HG03103 (cell line): ENCODE measurements around the gene PUS3.
"Not testable (repeated sequence)": the region's sequence is repeated elsewhere in the genome, so short reads cannot be mapped to it uniquely, and the experiment has no call there.

Experiments
- ATAC-seq: cut with Tn5 transposase; IDR thresholded peaks from one replicate; pipeline ENCODE4 v1.9.1; 2021; ENCODE audit warnings: low read depth; ENCODE audit not compliant: unreplicated experiment

Gene PUS3

DNA sequence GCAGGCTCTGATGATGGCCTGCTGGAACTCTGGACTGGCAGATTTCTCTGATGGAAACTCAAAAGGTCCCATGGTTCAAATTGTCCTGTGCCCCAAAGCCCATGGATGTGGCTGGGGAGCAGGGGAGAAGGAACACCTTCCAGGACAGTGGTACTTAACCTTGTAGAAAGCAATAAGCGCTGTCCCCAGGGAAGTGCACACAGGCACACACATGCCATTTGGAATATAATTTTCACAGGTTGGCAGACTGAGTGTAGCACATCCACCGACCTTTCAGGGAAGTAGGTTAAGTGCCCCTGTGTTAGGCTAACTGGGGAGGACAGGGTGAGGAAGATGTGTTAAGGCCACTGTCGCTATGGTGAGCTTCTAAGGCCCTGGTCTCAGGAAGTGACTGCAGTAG is 19.1 kb upstream of the PUS3 start:
- ATAC-seq = no peak

DNA sequence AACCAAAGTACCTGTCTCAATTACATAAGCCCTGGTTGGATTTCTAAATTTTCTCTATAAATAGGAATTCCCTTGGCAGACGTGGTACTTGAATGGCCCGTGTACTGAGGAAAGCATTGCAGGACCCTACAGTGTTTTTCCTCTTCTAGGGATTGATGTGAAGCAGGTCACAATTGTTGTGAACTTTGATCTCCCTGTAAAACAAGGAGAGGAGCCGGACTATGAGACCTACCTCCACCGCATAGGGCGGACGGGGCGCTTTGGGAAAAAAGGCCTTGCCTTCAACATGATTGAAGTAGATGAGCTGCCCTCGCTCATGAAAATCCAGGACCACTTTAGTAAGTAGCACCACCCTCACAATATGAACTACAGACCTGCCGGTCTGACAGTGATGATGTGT is 18.0 kb upstream of the PUS3 start:
- no peak for ATAC-seq

DNA sequence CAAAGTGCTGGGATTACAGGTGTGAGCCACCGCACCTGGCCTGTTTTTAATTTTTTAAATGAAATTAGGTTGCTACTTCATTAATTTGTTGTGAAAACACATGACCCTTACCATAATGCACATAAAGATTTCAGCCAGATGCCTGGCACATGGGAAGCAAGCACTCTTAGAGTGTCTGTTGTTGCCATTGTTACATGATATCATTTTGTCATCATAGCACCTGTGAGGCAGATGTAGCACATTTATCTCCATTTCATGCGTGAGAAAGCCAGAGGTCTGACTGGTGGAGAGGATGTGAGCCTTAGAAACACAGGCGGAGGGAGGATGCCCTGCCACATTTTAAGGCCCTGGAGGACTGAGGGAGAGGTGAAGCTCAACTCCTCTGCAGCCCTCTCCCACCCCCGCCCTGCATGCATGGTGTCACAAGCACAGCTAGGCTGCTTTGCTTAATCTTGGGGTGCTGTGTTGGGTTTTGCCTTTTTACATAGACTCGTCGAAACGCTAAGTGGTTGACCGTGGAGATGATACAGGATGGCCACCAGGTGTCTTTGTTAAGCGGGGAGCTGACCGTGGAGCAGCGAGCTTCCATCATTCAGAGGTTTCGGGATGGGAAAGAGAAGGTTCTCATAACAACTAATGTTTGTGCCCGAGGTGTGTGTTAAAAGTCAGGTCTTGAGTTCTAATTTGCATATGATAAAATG is 15.3 kb upstream of the PUS3 start:
- ATAC-seq = no peak

DNA sequence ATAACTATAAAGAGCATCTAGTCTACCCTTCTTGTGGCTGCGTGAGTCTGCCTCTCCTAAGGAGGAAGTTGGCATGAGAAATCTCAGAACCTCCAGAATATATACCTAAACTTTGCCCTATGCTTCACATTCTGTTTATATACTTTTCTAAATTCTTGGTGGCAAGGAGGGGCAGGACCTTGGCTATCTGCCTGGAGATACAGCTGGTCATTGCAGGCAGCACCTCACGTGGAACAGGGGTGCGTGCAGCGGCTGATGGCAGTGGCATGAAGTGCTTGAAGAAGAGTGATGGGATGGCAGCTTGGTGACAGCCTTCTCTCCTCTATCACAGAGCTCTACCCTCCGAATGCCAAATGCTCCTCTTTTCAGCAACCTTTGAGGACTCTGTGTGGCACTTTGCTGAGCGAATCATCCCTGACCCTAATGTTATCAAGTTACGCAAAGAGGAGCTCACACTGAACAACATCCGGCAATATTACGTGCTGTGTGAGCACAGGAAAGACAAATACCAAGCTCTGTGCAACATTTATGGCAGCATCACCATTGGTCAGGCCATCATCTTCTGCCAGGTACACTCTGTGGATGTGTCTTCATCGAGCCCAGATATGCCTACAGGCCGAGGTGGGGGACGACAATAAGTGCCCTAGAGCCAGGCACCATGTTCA is 13.8 kb upstream of the PUS3 start:
- ATAC-seq = no peak

DNA sequence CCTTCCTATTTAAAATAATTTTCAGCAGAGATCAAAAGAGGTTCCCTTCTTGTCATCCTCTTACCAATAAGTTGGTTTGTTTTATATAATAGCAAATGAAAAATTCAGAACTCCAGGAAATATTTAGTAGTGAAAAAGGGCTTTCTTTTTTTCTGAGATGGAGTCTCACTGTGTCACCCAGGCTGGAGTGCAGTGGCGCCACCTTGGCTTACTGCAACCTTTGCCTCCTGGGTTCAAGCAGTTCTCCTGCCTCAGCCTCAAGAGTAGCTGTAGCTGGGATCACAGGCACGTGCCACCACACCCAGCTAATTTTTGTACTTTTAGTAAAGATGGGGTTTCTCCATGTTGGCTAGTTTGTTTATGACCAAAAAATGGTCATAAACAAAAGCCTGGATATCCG is 11.6 kb upstream of the PUS3 start:
- ATAC-seq = not testable (repeated sequence)

DNA sequence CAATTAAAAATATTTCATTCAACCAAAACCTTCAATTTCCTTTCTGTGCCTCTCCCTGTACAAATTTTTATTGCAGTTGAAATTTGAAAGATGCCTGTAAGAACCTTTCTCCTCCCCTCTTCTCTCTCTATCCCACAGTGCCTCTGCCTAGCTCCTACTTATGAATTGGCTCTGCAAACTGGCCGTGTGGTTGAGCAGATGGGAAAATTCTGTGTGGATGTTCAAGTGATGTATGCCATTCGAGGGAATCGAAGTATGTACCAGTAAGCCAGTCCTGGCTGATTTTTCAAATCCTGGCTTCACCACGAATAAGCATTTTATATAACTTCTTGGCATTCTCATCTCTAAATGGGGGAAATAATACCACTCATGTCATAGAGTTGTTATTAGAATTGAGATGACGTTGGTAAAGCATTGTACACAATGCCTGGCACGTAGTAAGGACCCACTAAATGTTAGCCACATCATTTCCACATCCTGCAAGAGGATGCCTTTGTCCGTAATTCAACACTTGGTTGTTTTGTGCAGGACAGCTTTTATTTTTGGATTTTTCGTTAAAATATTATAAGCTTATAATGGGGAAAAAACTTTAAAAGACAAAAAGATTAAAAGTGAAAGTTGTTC is 7.3 kb upstream of the PUS3 start:
- ATAC-seq = no peak

DNA sequence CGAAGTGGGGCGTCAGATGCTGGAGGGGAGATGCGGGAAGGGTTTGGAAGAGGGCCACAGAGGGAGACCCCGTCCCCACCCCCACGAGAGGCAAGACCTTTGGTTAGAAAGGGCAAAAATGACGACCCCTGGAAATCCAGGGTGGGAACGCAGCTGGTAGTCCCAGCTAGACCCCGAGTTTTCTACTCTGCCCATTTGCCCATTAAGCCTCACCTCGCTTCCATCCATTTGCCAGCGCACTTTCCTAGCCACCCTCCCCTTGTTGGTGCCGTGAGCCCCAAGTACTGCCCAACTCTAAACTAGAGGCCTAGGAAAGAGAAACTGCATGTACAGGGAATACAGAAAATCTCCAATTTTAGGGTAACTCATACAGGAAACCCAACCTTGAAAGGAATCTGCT is 1.7 kb upstream of the PUS3 start:
- ATAC-seq = no peak

DNA sequence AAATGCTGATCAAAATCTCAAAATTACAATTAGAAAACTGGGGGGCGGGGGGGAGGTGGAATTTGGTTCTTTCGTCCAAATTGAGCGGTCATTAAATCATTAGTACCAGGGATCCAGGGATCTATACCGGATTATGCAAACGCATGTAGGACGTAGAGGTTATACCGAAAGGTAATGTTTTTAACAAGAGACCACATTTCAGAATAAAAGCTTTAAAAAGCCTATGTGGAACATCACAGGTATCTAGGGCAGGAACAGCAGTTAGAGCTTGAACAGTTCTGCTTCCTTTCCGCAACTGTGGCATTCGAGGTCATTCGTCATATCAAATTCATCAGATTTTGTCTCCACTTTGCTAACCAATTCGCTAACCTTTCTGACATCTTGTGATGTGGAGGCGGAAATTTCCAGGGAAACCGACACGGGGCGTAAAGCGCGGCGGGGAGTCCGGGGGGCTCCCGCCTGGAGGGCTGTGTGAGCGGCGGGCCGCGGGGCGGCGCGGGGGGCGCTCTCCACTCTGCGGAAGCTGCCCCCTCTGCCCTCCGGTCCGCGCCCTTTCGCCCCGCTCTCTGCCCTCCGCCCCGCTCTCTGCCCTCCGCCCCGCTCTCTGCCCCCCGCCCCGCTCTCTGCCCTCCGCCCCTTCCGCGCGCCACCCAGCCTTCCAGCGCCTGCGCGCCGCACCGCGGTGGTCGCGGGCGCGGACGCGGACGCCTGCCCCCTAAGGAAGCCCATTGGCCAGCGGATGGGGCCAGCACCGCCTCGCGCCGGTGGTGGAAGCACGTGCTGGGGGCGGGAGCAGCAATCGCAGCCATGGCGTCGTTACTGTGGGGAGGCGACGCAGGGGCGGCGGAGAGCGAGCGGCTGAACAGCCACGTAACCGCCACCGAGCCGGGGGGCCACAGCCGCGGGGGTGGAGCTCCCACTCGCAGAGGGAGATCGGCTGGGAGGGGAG is 979 bp upstream of the PUS3 start, which contains the start of gene DDX25:
Gene DDX25, plus strand, starts transcription at position 798 of the 949 bp plus-strand sequence. Its CDS starts 10 bp downstream, at position 808.
- ATAC-seq = no peak

DNA sequence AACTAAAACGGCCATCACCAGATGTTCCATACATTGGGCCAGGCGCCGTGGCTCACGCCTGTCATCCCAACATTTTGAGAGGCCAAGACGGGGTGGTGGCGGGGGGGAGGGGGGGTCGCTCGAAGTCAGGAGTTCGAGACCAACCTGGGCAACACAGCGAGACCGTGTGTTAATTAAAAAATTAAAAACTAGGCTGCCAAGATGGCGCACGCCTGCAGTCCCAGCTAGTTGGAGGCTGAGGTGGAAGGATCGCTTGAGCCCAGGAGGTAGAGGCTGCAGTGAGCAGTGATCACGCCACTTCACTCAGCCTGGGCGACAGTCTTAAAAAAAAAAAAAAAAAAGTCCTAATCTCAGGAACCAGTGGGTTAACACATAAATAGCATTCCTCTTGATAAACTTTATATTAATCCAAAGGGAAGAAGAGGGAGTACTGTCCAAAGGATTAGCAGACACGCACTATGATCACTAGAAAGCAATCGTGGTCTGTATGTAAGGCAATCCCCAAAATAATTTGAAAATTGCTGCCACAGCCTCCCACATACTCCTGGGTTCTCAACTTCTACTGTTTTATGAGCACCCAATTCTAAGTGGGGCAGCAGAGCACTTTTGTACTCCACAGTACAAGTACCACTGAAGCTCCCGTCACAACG is 604 bp downstream of the PUS3 start:
- no peak for ATAC-seq

DNA sequence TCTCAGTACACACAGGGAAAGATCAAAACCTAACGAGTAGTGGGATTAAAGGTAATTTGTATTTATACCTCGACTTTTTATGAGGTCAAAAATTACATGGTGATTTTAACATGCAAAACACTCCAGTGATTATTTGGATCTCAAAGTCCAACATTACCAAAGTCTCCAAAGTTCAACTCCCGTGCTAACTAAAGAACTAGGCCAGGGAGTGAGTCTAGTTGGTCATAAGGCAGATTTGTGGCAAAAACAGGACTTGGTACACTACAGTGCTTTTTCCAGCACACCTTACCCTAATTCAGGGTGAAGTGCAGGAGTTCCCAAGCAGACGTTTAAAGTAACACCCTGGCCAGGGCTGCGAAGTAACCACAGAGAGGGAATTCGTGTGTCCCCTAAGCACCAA is 1.1 kb downstream of the PUS3 start:
- ATAC-seq = no peak

DNA sequence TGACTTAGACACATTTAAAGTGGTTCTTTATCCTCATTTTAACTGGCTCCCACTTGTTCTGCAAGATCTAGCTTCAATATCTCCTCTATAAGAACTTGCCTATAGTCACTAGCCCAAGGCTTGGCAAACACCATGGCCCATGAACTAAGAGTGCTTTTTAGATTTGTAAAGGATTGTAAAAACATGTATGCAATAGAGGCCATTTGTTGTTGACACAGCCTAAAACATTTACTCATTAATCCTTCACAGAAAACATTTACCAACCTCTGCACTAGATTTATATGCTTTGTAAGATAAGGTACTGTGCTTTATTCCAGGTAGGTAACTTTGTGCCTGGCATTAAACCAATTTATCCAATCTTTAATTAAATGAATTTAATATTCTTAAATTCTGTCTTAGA is 10.0 kb downstream of the PUS3 start:
- ATAC-seq = no peak

DNA sequence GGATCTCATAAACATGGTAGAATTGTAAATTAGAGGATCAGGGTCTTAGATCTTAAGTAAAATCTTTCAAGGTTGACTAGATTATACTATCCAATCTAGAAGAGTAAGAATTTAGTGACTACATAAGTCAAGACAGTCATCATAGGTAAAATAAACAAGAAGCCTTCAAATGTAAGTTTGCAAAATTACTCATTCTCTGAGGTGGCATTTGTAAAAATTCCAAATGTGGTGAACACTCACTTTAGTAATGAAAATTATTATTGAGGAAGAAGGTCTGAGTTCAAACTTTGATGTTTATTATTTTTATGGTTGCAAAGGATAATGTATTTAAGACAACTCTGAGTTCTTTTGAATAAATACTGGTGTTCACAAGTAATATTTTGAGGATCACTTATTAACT is 10.9 kb downstream of the PUS3 start:
- ATAC-seq = no peak

DNA sequence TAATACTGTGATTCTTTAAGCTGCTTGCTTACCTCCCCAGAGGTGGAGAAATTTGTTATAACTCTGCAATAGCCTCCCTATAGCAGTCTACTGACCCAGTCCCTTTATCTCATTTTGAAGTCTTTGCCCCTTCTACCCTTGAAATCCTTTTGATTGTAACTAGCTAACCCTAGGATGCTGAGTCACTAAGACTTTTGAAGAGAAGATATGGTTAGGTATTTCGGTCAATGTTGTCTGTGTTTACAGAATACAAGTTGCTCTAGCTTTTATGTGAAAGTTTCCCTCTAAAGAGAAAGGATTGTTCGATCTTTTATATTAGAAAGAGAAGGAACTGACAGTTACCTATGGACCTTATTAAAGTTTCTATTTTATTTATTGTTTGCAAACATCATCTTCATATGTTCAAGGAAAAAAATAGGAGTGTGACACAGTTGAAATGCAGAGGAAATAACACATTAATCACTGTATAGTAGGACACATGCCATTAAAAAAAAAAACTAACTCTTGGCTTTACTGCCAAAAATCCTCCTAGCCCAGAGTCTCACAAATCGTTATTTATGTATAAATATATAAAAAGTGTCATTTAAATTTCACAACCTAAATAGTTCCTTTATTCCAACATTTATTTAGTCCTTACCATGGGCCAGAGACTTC is 12.4 kb downstream of the PUS3 start:
- no peak for ATAC-seq

DNA sequence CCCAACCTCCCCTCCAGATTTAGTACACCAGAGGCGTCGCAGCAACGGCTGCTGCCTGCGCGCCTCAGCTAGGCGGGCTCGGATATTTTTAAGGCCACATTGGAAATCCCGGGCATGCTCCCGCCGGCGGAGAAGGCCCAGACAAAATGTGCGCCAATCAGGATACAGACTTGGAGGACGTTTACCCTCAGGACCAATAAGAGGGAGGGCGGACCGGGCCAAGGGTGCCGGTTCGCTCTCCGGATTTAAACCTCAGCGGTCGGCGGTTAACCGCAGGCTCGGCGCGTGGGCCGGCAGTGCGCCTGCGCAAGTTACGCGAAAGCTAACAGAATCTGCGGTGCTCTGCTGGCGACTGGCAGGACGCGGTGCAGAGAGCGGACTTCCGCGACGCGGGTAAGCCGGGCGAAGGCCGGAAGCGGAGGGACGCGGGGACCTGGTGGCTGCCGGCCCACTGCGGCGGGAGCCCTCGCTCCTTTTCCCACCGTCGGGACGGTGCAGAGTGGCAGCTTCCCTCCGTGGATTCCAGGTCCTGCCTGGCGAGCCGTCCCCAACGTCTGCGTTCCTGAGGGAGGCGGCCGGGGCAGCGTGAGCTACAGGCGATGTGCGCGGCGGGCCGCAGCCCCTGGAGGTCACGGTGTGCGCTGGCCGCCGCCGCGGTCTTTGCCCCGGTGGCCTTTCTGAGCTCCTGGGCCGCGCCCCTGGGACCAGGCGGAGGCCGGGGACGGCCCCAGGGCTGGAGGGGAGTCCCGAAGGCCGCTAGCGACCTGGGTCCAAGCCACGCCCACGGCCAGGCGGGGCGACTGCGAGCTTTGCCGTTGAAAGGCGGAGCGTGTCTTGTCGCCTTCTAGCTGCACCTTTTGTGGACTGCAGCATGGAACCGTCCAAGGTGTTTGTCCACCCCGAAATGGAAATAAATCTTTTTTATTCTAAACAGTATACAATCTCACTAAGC is 15.4 kb downstream of the PUS3 start, which contains the start of gene HYLS1:
Gene HYLS1, plus strand, starts transcription at position 296 of the 952 bp plus-strand sequence. CDS start 11,701 bp downstream, outside the sequence.
- ATAC-seq = peak; percentile 77

DNA sequence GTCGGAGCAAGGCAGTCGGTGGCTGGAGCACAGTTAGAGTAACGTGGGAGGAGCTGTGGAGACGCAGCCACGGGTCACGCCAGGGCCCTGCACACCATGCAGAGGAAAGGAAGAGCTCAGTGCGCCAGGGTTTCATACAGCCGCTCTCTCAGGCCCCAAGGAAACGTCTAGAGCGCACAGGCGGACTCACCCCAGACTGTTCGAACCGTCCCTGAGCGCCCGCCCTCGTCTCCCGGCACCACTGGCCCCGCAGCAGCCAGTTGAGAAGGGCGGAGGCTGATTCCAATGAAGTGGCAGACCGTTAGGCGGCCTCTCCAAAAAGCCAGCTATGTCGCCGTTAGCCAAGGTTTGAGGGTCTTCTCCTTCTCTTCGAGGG is 16.0 kb downstream of the PUS3 start:
- peak; percentile 32 for ATAC-seq

DNA sequence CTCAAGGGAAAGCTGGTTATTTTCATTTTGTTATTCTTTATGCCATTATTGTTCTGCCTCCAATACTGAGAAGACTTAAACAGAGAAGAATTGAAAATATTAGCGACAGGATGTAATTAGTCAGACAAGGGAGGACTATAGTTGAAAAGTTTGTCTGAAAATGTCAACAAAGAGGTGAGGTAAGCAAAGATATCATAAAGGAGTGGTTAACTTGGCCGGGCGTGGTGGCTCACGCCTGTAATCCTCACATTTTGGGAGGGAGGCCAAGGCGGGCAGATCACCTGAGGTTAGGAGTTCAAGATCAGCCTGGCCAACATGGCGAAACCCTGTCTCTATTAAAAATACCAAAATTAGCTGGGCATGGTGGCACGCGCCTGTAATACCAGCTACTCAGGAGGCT is 19.6 kb downstream of the PUS3 start:
- no peak for ATAC-seq

DNA sequence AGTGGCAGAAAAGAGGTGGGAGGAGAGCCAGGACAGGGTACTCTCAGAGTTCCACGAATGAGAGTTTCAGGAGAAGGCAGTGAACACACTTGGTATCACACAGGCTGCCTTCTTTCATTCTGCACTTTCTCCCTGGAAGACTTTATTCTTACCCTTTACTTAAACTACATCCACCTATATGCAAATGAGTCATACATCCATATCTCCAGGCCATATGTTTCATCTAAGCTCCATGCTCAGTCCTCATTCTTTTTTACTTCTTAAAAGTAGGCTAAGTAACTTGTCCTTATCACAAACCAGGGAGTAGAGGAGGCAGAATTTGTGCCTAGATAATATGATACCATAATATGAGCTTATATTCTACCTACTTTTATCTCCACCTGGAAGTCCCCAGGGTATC is 21.7 kb downstream of the PUS3 start:
- ATAC-seq = no peak

DNA sequence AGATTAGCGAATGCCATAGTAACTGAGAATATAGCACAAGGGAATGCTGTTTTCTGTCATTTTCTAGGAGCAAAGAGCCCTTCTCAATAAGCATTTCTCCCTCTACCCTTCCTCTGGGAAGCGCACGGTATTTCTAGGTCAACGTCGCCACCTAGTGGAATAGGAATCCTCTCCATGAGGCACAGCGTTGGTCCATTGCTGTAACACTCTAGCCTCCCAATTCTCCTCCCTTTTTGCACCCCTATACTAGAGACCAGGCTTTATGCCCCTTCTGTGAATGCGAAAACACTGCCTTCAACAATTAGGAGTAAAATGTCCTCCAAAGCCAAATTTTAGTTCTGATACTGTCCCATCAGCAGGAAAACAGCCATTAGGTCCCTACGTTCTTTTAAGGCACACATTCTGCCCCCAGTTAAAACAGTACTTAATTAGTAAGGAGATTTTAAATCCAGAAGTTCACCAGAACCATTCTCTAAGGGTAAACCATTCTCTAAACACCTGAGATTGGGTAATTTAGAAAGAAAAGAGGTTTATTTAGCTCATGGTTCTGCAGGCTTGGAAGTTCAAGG is 28.4 kb downstream of the PUS3 start:
- ATAC-seq = peak; percentile 54
